Measurements from ENCODE around the gene PRRG1.

The PRRG1 gene

GRCh38 chrX:37315511-37316248 lies 33.5 kb upstream of the PRRG1 start:
- Histone ChIP-seq H2AK5ac (ENCODE audit: low read depth, low read length) (no peak overlapping the region), H2AFZ (ENCODE audit: low read length) (no peak overlapping the region), H3K9ac (ENCODE audit: low read depth, low read length, poor library complexity) (no peak overlapping the region), H3K36me3 (replicated peaks in 1 of 2; ENCODE audit: control insufficient read depth in 2 of 2, insufficient read depth in 2 of 2, low read length in 2 of 2) (no peaks in the 10 kb centered on the region), H3K4me2 (ENCODE audit: insufficient read depth, low read length, poor library complexity, severe bottlenecking) (no peak overlapping the region), H3K18ac (ENCODE audit: low read length) (no peak overlapping the region), H2BK15ac (ENCODE audit: low read length) (no peak overlapping the region), H4K8ac (ENCODE audit: low read depth, low read length) (no peak overlapping the region), H2BK5ac (ENCODE audit: low read length) (no peak overlapping the region), H3K27me3 (ENCODE audit: control insufficient read depth in 3 of 3, insufficient read depth in 3 of 3, low read depth in 1 of 3, low read length in 3 of 3) (no peaks in the 10 kb centered on the region), H3K14ac (ENCODE audit: low read length) (no peak overlapping the region), H2BK120ac (ENCODE audit: low read depth, low read length) (no peak overlapping the region), H4K91ac (ENCODE audit: low read depth, low read length, poor library complexity) (no peak overlapping the region), H3K23ac (ENCODE audit: low read depth, low read length, poor library complexity) (no peak overlapping the region), H3K4me3 (ENCODE audit: low read length in 2 of 2) (no peak overlapping the region), H3K79me1 (ENCODE audit: low read depth, low read length) (no peaks in the 10 kb centered on the region), H3K27ac (replicated peaks; ENCODE audit: low read length) (no peak overlapping the region), H2BK12ac (ENCODE audit: low read length) (no peak overlapping the region), H3K9me3 (replicated peaks in 1 of 2; ENCODE audit: control insufficient read depth in 2 of 2, insufficient read depth in 1 of 2, low read depth in 1 of 2, low read length in 2 of 2) (no peaks in the 10 kb centered on the region), H3K4me1 (ENCODE audit: control insufficient read depth in 2 of 2, insufficient read depth in 1 of 2, low read depth in 1 of 2, low read length in 2 of 2) (no peaks in the 10 kb centered on the region), H3K4ac (ENCODE audit: low read length) (no peak overlapping the region)
- no peak for DNase-seq (ENCODE audit: low spot score)
- no CpG with 5 or more reads among the region's 4 CpGs for WGBS, 2 donors (ENCODE audit: extremely low coverage in 2 of 2, insufficient read length in 2 of 2, insufficient replicate concordance in 1 of 2)

GRCh38 chrX:37320541-37321203 lies 28.5 kb upstream of the PRRG1 start:
- no peak overlapping the region for H3K18ac ChIP-seq (ENCODE audit: low read length)
- WGBS, 2 donors (ENCODE audit: extremely low coverage in 2 of 2, insufficient read length in 2 of 2, insufficient replicate concordance in 1 of 2) = no CpG with 5 or more reads among the region's 5 CpGs

GRCh38 chrX:37330642-37331041 lies 18.5 kb upstream of the PRRG1 start:
- Histone ChIP-seq H3K14ac (ENCODE audit: low read length) (no peak overlapping the region), H2AFZ (ENCODE audit: low read length) (no peak overlapping the region), H3K36me3 (replicated peaks in 1 of 2; ENCODE audit: control insufficient read depth in 2 of 2, insufficient read depth in 2 of 2, low read length in 2 of 2) (no peaks in the 10 kb centered on the region), H2BK120ac (ENCODE audit: low read depth, low read length) (no peak overlapping the region), H2AK5ac (ENCODE audit: low read depth, low read length) (no peak overlapping the region), H3K27me3 (ENCODE audit: control insufficient read depth in 3 of 3, insufficient read depth in 3 of 3, low read depth in 1 of 3, low read length in 3 of 3) (peaks cover 0 to 9% (median 0%) of the 10 kb centered on the region in 3 experiments), H3K23ac (ENCODE audit: low read depth, low read length, poor library complexity) (no peak overlapping the region), H2BK15ac (ENCODE audit: low read length) (no peak overlapping the region), H3K4me3 (ENCODE audit: low read length in 2 of 2) (no peak overlapping the region), H2BK12ac (ENCODE audit: low read length) (no peak overlapping the region), H3K27ac (replicated peaks; ENCODE audit: low read length) (no peak overlapping the region), H4K91ac (ENCODE audit: low read depth, low read length, poor library complexity) (no peak overlapping the region), H3K4me1 (ENCODE audit: control insufficient read depth in 2 of 2, insufficient read depth in 1 of 2, low read depth in 1 of 2, low read length in 2 of 2) (no peaks in the 10 kb centered on the region), H4K8ac (ENCODE audit: low read depth, low read length) (no peak overlapping the region), H2BK5ac (ENCODE audit: low read length) (no peak overlapping the region), H3K4me2 (ENCODE audit: insufficient read depth, low read length, poor library complexity, severe bottlenecking) (no peak overlapping the region), H3K9ac (ENCODE audit: low read depth, low read length, poor library complexity) (no peak overlapping the region), H3K18ac (ENCODE audit: low read length) (no peak overlapping the region), H3K79me1 (ENCODE audit: low read depth, low read length) (no peaks in the 10 kb centered on the region), H3K4ac (ENCODE audit: low read length) (no peak overlapping the region), H3K9me3 (replicated peaks in 1 of 2; ENCODE audit: control insufficient read depth in 2 of 2, insufficient read depth in 1 of 2, low read depth in 1 of 2, low read length in 2 of 2) (no peaks in the 10 kb centered on the region)
- DNase-seq (ENCODE audit: low spot score) = no peak
- WGBS, 2 donors (ENCODE audit: extremely low coverage in 2 of 2, insufficient read length in 2 of 2, insufficient replicate concordance in 1 of 2) = no CpG with 5 or more reads among the region's 1 CpG

More at GRCh38 chrX:37320541-37321203, 28.5 kb upstream of the PRRG1 start:
- H3K9ac ChIP-seq (ENCODE audit: low read depth, low read length, poor library complexity) = no peak overlapping the region
- no peak overlapping the region for H3K4me2 ChIP-seq (ENCODE audit: insufficient read depth, low read length, poor library complexity, severe bottlenecking)
- no peak overlapping the region for H2BK15ac ChIP-seq (ENCODE audit: low read length)
- no peak overlapping the region for H2AFZ ChIP-seq (ENCODE audit: low read length)
- no peak overlapping the region for H3K4ac ChIP-seq (ENCODE audit: low read length)
- no peak overlapping the region for H2BK5ac ChIP-seq (ENCODE audit: low read length)
- no peak for DNase-seq (ENCODE audit: low spot score)
- no peak overlapping the region for H2BK12ac ChIP-seq (ENCODE audit: low read length)
- H3K14ac ChIP-seq (ENCODE audit: low read length) = no peak overlapping the region
- H4K8ac ChIP-seq (ENCODE audit: low read depth, low read length) = no peak overlapping the region
- no peaks in the 10 kb centered on the region for H3K27me3 ChIP-seq (ENCODE audit: control insufficient read depth in 3 of 3, insufficient read depth in 3 of 3, low read depth in 1 of 3, low read length in 3 of 3)
- no peak overlapping the region for H4K91ac ChIP-seq (ENCODE audit: low read depth, low read length, poor library complexity)
- no peaks in the 10 kb centered on the region for H3K79me1 ChIP-seq (ENCODE audit: low read depth, low read length)
- no peak overlapping the region for H3K4me3 ChIP-seq (ENCODE audit: low read length in 2 of 2)
- H3K36me3 ChIP-seq (replicated peaks in 1 of 2; ENCODE audit: control insufficient read depth in 2 of 2, insufficient read depth in 2 of 2, low read length in 2 of 2) = no peaks in the 10 kb centered on the region
- H3K27ac ChIP-seq (replicated peaks; ENCODE audit: low read length) = no peak overlapping the region
- H3K23ac ChIP-seq (ENCODE audit: low read depth, low read length, poor library complexity) = no peak overlapping the region
- no peak overlapping the region for H2BK120ac ChIP-seq (ENCODE audit: low read depth, low read length)
- H3K4me1 ChIP-seq (ENCODE audit: control insufficient read depth in 2 of 2, insufficient read depth in 1 of 2, low read depth in 1 of 2, low read length in 2 of 2) = no peaks in the 10 kb centered on the region
- H3K9me3 ChIP-seq (replicated peaks in 1 of 2; ENCODE audit: control insufficient read depth in 2 of 2, insufficient read depth in 1 of 2, low read depth in 1 of 2, low read length in 2 of 2) = no peaks in the 10 kb centered on the region
- H2AK5ac ChIP-seq (ENCODE audit: low read depth, low read length) = no peak overlapping the region

- no peak for DNase-seq (ENCODE audit: low spot score)
- H3K27me3 ChIP-seq (ENCODE audit: control insufficient read depth in 3 of 3, insufficient read depth in 3 of 3, low read depth in 1 of 3, low read length in 3 of 3) = peaks cover 0 to 9% (median 0%) of the 10 kb centered on the region in 3 experiments
- no peak overlapping the region for H4K91ac ChIP-seq (ENCODE audit: low read depth, low read length, poor library complexity)
- no peak overlapping the region for H2BK15ac ChIP-seq (ENCODE audit: low read length)
- H2BK120ac ChIP-seq (ENCODE audit: low read depth, low read length) = no peak overlapping the region
- H3K4me3 ChIP-seq (ENCODE audit: low read length in 2 of 2) = no peak overlapping the region
- no peak overlapping the region for H2AK5ac ChIP-seq (ENCODE audit: low read depth, low read length)
- no peaks in the 10 kb centered on the region for H3K36me3 ChIP-seq (replicated peaks in 1 of 2; ENCODE audit: control insufficient read depth in 2 of 2, insufficient read depth in 2 of 2, low read length in 2 of 2)
- no peak overlapping the region for H2AFZ ChIP-seq (ENCODE audit: low read length)
- H3K9me3 ChIP-seq (replicated peaks in 1 of 2; ENCODE audit: control insufficient read depth in 2 of 2, insufficient read depth in 1 of 2, low read depth in 1 of 2, low read length in 2 of 2) = no peaks in the 10 kb centered on the region
- H3K4ac ChIP-seq (ENCODE audit: low read length) = no peak overlapping the region
- no peak overlapping the region for H3K9ac ChIP-seq (ENCODE audit: low read depth, low read length, poor library complexity)
- H3K27ac ChIP-seq (replicated peaks; ENCODE audit: low read length) = no peak overlapping the region
- no CpG with 5 or more reads among the region's 4 CpGs for WGBS, 2 donors (ENCODE audit: extremely low coverage in 2 of 2, insufficient read length in 2 of 2, insufficient replicate concordance in 1 of 2)
- H3K4me2 ChIP-seq (ENCODE audit: insufficient read depth, low read length, poor library complexity, severe bottlenecking) = no peak overlapping the region
- H2BK12ac ChIP-seq (ENCODE audit: low read length) = no peak overlapping the region
- H3K14ac ChIP-seq (ENCODE audit: low read length) = no peak overlapping the region
- no peak overlapping the region for H4K8ac ChIP-seq (ENCODE audit: low read depth, low read length)
- no peaks in the 10 kb centered on the region for H3K79me1 ChIP-seq (ENCODE audit: low read depth, low read length)
- H3K4me1 ChIP-seq (ENCODE audit: control insufficient read depth in 2 of 2, insufficient read depth in 1 of 2, low read depth in 1 of 2, low read length in 2 of 2) = no peaks in the 10 kb centered on the region
- H3K18ac ChIP-seq (ENCODE audit: low read length) = no peak overlapping the region
- H3K23ac ChIP-seq (ENCODE audit: low read depth, low read length, poor library complexity) = no peak overlapping the region
- H2BK5ac ChIP-seq (ENCODE audit: low read length) = no peak overlapping the region
Measured at GRCh38 chrX:37331546-37331945, 17.6 kb upstream of the PRRG1 start.
